Peyer's patch (tissue), 4 donors: ENCODE data around the gene JDP2.

ENCODE experiments used
- POLR2A ChIP-seq, 2 donors: fragments of 450-650 bp; IDR thresholded peaks; one replicate each; pipeline ENCODE4 v1.5.1; 2017; ENCODE audit warnings: antibody characterized with exemption in 2 of 2, mild to moderate bottlenecking in 2 of 2, moderate library complexity in 2 of 2
- TF ChIP-seq, protein P1 (sequence below), 6 experiments: fragments of 450-650 bp in 4 of 6; fragments of 200-600 bp in 2 of 6; sonication (generic) in 1 of 6; IDR thresholded peaks; one replicate each; pipeline ENCODE4 v1.5.1; 2017 to 2019; ENCODE audit warnings: antibody characterized with exemption in 6 of 6, mild to moderate bottlenecking in 3 of 6, moderate library complexity in 1 of 6

- TF ChIP-seq, protein P1, sequence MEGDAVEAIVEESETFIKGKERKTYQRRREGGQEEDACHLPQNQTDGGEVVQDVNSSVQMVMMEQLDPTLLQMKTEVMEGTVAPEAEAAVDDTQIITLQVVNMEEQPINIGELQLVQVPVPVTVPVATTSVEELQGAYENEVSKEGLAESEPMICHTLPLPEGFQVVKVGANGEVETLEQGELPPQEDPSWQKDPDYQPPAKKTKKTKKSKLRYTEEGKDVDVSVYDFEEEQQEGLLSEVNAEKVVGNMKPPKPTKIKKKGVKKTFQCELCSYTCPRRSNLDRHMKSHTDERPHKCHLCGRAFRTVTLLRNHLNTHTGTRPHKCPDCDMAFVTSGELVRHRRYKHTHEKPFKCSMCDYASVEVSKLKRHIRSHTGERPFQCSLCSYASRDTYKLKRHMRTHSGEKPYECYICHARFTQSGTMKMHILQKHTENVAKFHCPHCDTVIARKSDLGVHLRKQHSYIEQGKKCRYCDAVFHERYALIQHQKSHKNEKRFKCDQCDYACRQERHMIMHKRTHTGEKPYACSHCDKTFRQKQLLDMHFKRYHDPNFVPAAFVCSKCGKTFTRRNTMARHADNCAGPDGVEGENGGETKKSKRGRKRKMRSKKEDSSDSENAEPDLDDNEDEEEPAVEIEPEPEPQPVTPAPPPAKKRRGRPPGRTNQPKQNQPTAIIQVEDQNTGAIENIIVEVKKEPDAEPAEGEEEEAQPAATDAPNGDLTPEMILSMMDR (IDR thresholded peaks at IDR 0.05) = no peak
- no peak for TF ChIP-seq POLR2A (IDR thresholded peaks at IDR 0.05)
These were observed 67.1 kb downstream of the JDP2 start for GRCh38 chr14:75494896-75495295.
